Measurements from ENCODE around the gene PPIP5K1. TPM values are rescaled to one million over a fixed set of nuclear protein-coding genes. Genes with fewer than 3 reads are reported as not detected.

PPIP5K1 gene
- total RNA-seq, 1 experiment from 2014 or later = 34.4 TPM

GRCh38 chr15:43516185-43516584, 73.8 kb downstream of the PPIP5K1 start (continued):
- no peak for TF ChIP-seq FOXP4 (CRISPR knock-in tag; IDR thresholded peaks at IDR 0.05)
- TF ChIP-seq ZNF138 (CRISPR knock-in tag; conservative IDR thresholded peaks at IDR 0.05) = no peak
- no peak for TF ChIP-seq ZNF263 (CRISPR knock-in tag; IDR thresholded peaks at IDR 0.05; ENCODE audit: low read depth)
- no peak for TF ChIP-seq CTCF (IDR thresholded peaks at IDR 0.05)
- TF ChIP-seq ELF4 (CRISPR knock-in tag; IDR thresholded peaks at IDR 0.05; ENCODE audit: low read depth) = no peak

DNA sequence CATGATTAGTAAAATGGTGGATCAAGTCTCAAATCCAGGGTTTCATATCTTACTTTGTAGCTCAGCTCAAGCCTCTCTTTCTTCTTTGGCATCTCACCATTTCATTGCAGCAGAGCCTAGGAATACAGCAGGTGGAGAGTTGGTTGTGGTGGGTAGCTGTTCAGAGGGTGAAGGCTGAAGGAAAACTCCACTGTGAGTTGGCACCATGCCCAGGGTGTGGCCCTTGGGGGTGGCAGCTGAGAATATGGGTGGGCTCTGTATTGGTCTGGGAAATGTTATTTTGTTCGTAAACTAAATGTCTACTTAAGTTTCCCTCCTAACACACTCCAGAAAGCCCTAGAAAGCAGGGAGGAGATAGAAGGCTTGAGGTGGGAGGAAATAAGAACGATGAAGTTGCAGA, 74.3 kb downstream of the PPIP5K1 start:
- Mint-ChIP-seq H3K9me3 (no peaks in the 10 kb centered on the region), H3K4me1 (peaks cover 48% of the 10 kb centered on the region), H3K36me3 (no peaks in the 10 kb centered on the region), H3K27ac (no peak overlapping the region), H3K4me3 (no peak overlapping the region), H3K27me3 (ENCODE audit: low read depth) (peaks cover 80% of the 10 kb centered on the region)
- ATAC-seq (no peak), DNase-seq (ENCODE audit: low spot score) (no peak)
- ChIA-PET CTCF (interaction anchor here (0.8 to 1.8 kb wide), 2 partner anchors 145 to 204 kb away, joined by 3 to 14 read pairs; partner anchors contain the start of genes TUBGCP4 and ZSCAN29), POLR2A (interaction anchor here (1.2 kb wide), 1 partner anchor 16 kb away, joined by 3 read pairs; no protein-coding TSS in a partner anchor)
- TF ChIP-seq ZNF121 (CRISPR knock-in tag; IDR thresholded peaks at IDR 0.05) (no peak), CTCF (IDR thresholded peaks at IDR 0.05) (no peak), GRHL2 (CRISPR knock-in tag; IDR thresholded peaks at IDR 0.05; ENCODE audit: insufficient replicate concordance, severe bottlenecking) (no peak), ZNF671 (CRISPR knock-in tag; IDR thresholded peaks at IDR 0.05) (no peak), ATF1 (CRISPR knock-in tag; IDR thresholded peaks at IDR 0.05) (no peak), RELA (CRISPR knock-in tag; IDR thresholded peaks at IDR 0.05; ENCODE audit: borderline replicate concordance) (no peak), SOX15 (CRISPR knock-in tag; IDR thresholded peaks at IDR 0.05) (no peak), MXD4 (CRISPR knock-in tag; IDR thresholded peaks at IDR 0.05; ENCODE audit: borderline replicate concordance) (no peak), ERG (CRISPR knock-in tag; IDR thresholded peaks at IDR 0.05) (no peak), MYBL2 (CRISPR knock-in tag; IDR thresholded peaks at IDR 0.05) (no peak)
- TF ChIP-seq, protein P1, sequence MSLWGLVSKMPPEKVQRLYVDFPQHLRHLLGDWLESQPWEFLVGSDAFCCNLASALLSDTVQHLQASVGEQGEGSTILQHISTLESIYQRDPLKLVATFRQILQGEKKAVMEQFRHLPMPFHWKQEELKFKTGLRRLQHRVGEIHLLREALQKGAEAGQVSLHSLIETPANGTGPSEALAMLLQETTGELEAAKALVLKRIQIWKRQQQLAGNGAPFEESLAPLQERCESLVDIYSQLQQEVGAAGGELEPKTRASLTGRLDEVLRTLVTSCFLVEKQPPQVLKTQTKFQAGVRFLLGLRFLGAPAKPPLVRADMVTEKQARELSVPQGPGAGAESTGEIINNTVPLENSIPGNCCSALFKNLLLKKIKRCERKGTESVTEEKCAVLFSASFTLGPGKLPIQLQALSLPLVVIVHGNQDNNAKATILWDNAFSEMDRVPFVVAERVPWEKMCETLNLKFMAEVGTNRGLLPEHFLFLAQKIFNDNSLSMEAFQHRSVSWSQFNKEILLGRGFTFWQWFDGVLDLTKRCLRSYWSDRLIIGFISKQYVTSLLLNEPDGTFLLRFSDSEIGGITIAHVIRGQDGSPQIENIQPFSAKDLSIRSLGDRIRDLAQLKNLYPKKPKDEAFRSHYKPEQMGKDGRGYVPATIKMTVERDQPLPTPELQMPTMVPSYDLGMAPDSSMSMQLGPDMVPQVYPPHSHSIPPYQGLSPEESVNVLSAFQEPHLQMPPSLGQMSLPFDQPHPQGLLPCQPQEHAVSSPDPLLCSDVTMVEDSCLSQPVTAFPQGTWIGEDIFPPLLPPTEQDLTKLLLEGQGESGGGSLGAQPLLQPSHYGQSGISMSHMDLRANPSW (CRISPR knock-in tag; conservative IDR thresholded peaks at IDR 0.05; ENCODE audit: low read depth) = no peak
- TF ChIP-seq, protein P2, sequence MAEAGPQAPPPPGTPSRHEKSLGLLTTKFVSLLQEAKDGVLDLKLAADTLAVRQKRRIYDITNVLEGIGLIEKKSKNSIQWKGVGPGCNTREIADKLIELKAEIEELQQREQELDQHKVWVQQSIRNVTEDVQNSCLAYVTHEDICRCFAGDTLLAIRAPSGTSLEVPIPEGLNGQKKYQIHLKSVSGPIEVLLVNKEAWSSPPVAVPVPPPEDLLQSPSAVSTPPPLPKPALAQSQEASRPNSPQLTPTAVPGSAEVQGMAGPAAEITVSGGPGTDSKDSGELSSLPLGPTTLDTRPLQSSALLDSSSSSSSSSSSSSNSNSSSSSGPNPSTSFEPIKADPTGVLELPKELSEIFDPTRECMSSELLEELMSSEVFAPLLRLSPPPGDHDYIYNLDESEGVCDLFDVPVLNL (CRISPR knock-in tag; IDR thresholded peaks at IDR 0.05; ENCODE audit: borderline replicate concordance, low read depth) = no peak
- TF ChIP-seq, protein P3, sequence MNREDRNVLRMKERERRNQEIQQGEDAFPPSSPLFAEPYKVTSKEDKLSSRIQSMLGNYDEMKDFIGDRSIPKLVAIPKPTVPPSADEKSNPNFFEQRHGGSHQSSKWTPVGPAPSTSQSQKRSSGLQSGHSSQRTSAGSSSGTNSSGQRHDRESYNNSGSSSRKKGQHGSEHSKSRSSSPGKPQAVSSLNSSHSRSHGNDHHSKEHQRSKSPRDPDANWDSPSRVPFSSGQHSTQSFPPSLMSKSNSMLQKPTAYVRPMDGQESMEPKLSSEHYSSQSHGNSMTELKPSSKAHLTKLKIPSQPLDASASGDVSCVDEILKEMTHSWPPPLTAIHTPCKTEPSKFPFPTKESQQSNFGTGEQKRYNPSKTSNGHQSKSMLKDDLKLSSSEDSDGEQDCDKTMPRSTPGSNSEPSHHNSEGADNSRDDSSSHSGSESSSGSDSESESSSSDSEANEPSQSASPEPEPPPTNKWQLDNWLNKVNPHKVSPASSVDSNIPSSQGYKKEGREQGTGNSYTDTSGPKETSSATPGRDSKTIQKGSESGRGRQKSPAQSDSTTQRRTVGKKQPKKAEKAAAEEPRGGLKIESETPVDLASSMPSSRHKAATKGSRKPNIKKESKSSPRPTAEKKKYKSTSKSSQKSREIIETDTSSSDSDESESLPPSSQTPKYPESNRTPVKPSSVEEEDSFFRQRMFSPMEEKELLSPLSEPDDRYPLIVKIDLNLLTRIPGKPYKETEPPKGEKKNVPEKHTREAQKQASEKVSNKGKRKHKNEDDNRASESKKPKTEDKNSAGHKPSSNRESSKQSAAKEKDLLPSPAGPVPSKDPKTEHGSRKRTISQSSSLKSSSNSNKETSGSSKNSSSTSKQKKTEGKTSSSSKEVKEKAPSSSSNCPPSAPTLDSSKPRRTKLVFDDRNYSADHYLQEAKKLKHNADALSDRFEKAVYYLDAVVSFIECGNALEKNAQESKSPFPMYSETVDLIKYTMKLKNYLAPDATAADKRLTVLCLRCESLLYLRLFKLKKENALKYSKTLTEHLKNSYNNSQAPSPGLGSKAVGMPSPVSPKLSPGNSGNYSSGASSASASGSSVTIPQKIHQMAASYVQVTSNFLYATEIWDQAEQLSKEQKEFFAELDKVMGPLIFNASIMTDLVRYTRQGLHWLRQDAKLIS (CRISPR knock-in tag; IDR thresholded peaks at IDR 0.05; ENCODE audit: borderline replicate concordance) = no peak
